Measurements from ENCODE around the gene RASSF5.
A peak's percentile ranks its signal among the peaks of the same experiment; 100 is the strongest.
"Not testable (repeated sequence)": the region's sequence is repeated elsewhere in the genome, so short reads cannot be mapped to it uniquely, and the experiment has no call there.

RASSF5 gene

GRCh38 chr1:206586501-206587445, 79.4 kb downstream of the RASSF5 start:
- peak; percentile 31 for DNase-seq (ENCODE audit: low read depth)

- no peak for DNase-seq (ENCODE audit: low read depth)
Observed at GRCh38 chr1:206587904-206588303, 80.6 kb downstream of the RASSF5 start.

GRCh38 chr1:206588492-206588891, 81.2 kb downstream of the RASSF5 start:
- DNase-seq (ENCODE audit: low read depth) = peak; percentile 75

GRCh38 chr1:206589206-206589605, 81.9 kb downstream of the RASSF5 start:
- peak; percentile 93 for DNase-seq (ENCODE audit: low read depth)

- DNase-seq (ENCODE audit: low read depth) = peak; percentile 60
Observed at GRCh38 chr1:206590025-206590758, 82.9 kb downstream of the RASSF5 start.

GRCh38 chr1:206591226-206591625, 83.9 kb downstream of the RASSF5 start:
- no peak for DNase-seq (ENCODE audit: low read depth)

- no peak for DNase-seq (ENCODE audit: low read depth)
Observed at GRCh38 chr1:206591696-206592095, 84.4 kb downstream of the RASSF5 start.

- DNase-seq (ENCODE audit: low read depth) = no peak
Observed at GRCh38 chr1:206593351-206593925, 86.1 kb downstream of the RASSF5 start.

GRCh38 chr1:206595581-206596318, 88.4 kb downstream of the RASSF5 start:
- no peak for DNase-seq (ENCODE audit: low read depth)

GRCh38 chr1:206596319-206596666, 89.0 kb downstream of the RASSF5 start:
- DNase-seq (ENCODE audit: low read depth) = no peak

GRCh38 chr1:206600527-206600926, 93.2 kb downstream of the RASSF5 start:
- DNase-seq (ENCODE audit: low read depth) = peak; percentile 65

- no peak for DNase-seq (ENCODE audit: low read depth)
Observed at GRCh38 chr1:206604861-206605260, 97.5 kb downstream of the RASSF5 start.

GRCh38 chr1:206606867-206607266, 99.5 kb downstream of the RASSF5 start:
- no peak for DNase-seq (ENCODE audit: low read depth)

GRCh38 chr1:206608108-206608698, 100.9 kb downstream of the RASSF5 start:
- peak; percentile 37 for DNase-seq (ENCODE audit: low read depth)

GRCh38 chr1:206609229-206609991, 102.1 kb downstream of the RASSF5 start:
- DNase-seq (ENCODE audit: low read depth) = no peak

- peak; percentile 83 for DNase-seq (ENCODE audit: low read depth)
Observed at GRCh38 chr1:206612129-206612876, 105.0 kb downstream of the RASSF5 start, which contains the start of gene EIF2D. Gene EIF2D (minus strand): TSS chr1:206612465. CDS start chr1:206612342, 123 bp downstream.

GRCh38 chr1:206626396-206626795, 119.1 kb downstream of the RASSF5 start:
- not testable (repeated sequence) for DNase-seq (ENCODE audit: low read depth)

GRCh38 chr1:206628916-206629315, 121.6 kb downstream of the RASSF5 start:
- no peak for DNase-seq (ENCODE audit: low read depth)

- DNase-seq (ENCODE audit: low read depth) = peak; percentile 86
Observed at GRCh38 chr1:206631085-206631509, 123.8 kb downstream of the RASSF5 start.

GRCh38 chr1:206633708-206634121, 126.4 kb downstream of the RASSF5 start:
- peak; percentile 97 for DNase-seq (ENCODE audit: low read depth)

Measured in amniotic epithelial cell (primary cell).